GM12873 (cell line): ENCODE data around the gene LTBP1.

Experiments
- TF ChIP-seq, protein P1 (sequence below): IDR thresholded peaks from 2 replicates; pipeline ENCODE4 v1.5.1; 2012; ENCODE audit warnings: low read depth, mild to moderate bottlenecking, moderate library complexity, low read length, control low read depth; ENCODE audit not compliant: insufficient read depth; ENCODE audit errors: missing control alignments

Gene LTBP1

DNA sequence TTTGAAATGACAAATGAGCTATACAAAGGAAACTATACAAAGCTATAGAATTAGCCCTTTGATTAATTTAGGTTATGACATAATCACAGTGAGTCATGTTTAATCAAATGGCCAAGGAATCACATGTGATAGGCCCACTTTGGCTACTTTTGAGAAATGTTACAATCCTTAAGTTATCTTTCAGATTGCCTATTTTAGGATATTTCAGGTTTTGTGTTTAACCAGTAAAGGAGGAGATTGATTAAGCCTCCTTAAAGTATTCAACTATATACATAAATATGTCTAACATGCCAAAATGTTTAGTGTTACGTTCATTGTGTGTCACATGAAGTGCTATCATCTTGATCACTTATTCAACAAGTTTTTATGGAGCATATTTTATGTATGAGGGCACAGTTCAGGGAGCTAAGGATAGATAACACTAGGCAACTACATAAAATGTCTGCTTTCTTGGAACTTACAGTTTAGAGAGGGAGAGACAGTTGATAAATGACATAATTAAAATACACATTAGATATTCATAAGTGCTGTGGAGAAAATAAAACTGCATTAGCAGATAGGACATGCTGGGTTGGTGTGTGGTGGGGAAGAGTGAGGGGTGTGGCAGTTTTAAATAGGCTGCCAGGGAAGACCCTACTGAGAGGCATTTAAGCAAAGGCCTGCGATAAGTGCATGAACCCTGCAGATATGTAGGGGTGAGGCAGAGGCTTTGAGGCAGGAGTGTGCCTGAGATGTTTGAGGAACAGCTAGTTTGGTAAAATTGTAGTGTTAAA, 77.2 kb downstream of the LTBP1 start:
- TF ChIP-seq, protein P1, sequence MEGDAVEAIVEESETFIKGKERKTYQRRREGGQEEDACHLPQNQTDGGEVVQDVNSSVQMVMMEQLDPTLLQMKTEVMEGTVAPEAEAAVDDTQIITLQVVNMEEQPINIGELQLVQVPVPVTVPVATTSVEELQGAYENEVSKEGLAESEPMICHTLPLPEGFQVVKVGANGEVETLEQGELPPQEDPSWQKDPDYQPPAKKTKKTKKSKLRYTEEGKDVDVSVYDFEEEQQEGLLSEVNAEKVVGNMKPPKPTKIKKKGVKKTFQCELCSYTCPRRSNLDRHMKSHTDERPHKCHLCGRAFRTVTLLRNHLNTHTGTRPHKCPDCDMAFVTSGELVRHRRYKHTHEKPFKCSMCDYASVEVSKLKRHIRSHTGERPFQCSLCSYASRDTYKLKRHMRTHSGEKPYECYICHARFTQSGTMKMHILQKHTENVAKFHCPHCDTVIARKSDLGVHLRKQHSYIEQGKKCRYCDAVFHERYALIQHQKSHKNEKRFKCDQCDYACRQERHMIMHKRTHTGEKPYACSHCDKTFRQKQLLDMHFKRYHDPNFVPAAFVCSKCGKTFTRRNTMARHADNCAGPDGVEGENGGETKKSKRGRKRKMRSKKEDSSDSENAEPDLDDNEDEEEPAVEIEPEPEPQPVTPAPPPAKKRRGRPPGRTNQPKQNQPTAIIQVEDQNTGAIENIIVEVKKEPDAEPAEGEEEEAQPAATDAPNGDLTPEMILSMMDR, result no peak

DNA sequence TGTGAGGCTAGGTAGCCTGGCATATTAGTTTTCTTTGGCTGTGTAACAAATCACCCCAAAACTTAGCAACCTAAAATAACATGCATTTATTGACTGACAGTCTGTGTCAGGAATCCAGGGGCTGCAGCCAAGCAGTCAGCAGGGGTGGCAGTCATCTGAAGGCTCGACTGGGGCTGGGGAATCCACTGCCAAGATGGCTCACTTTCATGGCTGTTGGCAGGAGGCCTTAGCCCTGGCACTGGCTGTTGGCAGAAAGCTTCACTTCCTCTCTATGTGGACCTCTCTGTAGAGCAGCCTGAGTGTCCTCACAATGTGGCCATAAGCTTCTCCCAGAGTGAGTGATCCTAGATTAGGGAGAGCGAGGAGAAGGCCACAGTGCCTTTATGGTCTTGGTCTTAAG, 78.0 kb downstream of the LTBP1 start:
- TF ChIP-seq, protein P1, result no peak

DNA sequence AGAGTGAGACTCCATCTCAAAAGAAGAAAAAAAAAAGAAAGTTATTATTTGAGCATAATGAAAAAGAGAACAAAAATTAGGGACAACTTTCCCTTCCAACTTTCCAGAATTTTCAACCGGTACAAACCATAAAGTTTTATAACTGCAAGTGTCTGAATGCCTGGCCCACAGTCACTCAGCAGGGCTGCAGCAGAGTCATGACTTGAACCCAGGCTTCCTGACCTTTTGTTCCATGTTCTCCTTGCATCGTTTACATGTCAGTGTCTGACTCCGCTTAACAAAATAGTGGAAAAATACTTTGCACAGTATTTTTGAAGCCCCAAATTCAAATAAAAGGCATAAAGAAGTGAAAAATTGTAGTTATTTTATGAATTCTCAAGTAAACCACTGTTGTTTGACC, 82.7 kb downstream of the LTBP1 start:
- TF ChIP-seq, protein P1, result no peak

DNA sequence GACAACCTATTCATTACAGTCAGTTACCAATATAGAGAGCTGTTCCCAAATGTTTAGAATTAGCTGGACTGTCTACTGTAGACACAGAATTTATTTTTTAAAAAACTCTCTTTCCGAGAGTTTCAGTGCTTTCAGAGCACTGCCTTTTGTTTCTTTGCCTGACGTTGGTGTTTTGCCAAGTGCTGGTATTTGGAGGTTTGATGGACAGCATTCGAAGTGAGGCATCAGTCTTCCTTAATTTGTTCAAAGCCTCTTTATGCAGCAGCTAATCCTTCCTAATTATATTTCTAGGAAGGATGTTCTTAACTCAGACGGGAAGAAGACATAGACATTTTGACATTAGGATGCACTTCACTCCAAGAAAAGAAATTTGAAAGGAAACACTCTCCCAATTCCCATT, 83.2 kb downstream of the LTBP1 start:
- TF ChIP-seq, protein P1, result no peak

DNA sequence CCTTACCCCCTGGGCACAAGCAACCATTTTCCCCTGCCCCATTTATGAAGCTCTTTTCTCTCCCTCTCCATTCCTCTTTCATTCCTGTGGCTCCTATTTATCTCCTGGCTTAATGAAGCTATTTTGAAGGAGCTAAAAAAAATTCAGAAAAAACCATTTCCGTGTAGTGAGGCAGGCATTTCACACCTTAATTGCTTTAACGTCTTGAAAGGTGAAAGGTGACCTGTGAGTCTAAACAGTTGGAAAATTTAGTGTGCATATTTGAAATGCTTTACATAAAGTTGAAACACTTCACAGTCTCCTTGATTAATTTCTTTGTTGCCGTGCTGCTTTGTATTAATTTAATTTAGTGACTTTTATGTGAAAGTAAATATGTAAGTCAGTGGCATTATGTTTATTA, 83.6 kb downstream of the LTBP1 start:
- TF ChIP-seq, protein P1, result no peak

DNA sequence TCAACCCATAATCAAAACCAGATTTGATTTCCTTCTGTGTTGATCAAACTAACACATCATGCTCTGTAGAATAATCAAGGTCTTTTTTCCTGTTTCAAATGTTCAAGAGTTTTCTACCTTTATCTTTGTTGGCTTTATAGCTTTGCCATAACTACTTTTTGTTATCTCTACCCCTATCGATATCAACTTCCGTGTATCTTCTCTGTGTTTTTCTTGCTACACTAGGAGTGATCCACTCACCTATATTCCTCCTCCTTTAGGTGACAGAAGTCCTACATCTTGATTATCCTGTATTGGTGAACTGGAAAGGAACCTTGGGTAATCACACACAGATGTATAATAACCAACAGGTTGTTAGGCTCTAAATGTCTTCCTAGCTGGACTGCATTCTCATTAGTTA, 85.5 kb downstream of the LTBP1 start:
- TF ChIP-seq, protein P1, result no peak

DNA sequence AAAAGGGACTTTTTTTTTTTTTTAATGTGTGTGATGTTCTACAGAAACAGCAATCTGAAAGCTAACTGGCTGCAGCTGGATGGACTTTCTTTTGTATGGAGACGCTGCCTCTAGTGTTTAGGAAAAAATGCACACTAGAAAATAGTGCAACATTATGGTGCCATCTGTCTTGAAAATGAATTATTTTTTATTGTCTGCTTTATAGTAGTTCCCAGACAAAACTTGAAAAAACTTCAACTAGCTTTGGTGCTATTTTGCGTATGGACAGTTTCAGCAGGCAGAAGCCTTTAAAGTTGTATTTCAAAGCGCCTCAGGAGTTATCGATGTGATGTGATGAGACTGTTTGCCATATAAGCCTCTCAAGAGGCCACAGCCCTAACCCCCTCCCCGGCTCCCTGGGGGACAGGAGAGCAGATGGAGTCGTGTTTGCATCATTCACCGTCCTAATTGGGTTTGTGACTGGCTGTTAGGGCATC, 86.9 kb downstream of the LTBP1 start:
- TF ChIP-seq, protein P1, result no peak
